GM19351 (cell line): ENCODE results near the gene BPNT1.

Source experiments
- ATAC-seq: cut with Tn5 transposase; IDR thresholded peaks from one replicate; pipeline ENCODE4 v1.9.1; 2021; ENCODE audit warnings: mild to moderate bottlenecking, moderate library complexity; ENCODE audit not compliant: unreplicated experiment

Gene BPNT1

GRCh38 chr1:220012259-220012658 lies 77.3 kb downstream of the BPNT1 start:
- no peak for ATAC-seq

- ATAC-seq = no peak
These were observed 78.0 kb downstream of the BPNT1 start for GRCh38 chr1:220011620-220012019.
